B cell (primary cell): ENCODE data around the gene MAB21L2. TPM values are rescaled to one million over a fixed set of nuclear protein-coding genes. Genes with fewer than 3 reads are reported as not detected.

ENCODE experiments used
- ATAC-seq: fragments of 200-7000 bp; cut with Tn5 transposase; one replicate; pipeline ENCODE4 v1.10.0; 2021; ENCODE audit warnings: low read depth, mild to moderate bottlenecking, moderate number of reproducible peaks, moderate library complexity
- CTCF ChIA-PET: fragments of 350-600 bp; sonication (Branson Sonifier 250); formaldehyde crosslinking; loops from one replicate; lab custom pipeline; 2021; ENCODE audit warnings: antibody characterized with exemption, inconsistent platforms; lab: Charles Lee
- POLR2A ChIA-PET: fragments of 350-600 bp; sonication (Branson Sonifier 250); formaldehyde crosslinking; loops from one replicate; lab custom pipeline; 2021; ENCODE audit warnings: antibody characterized with exemption; lab: Charles Lee
- DNase-seq: peaks from one replicate; pipeline ENCODE4 v3.0.0; 2013
- H2AFZ ChIP-seq: 2 replicates; pipeline ENCODE4 v1.6.1; 2012; ENCODE audit warnings: mild to moderate bottlenecking, low read depth, low read length; ENCODE audit not compliant: insufficient read depth, poor library complexity, severe bottlenecking
- H3K27ac ChIP-seq, 2 donors: 1 replicate in 1 of 2; 2 replicates in 1 of 2; pipeline ENCODE4 v1.5.1; 2012 to 2013; ENCODE audit warnings: low read length in 2 of 2, mild to moderate bottlenecking in 2 of 2, moderate library complexity in 1 of 2
- H3K27me3 ChIP-seq, 4 experiments: fragments of 200-600 bp in 1 of 4; sonication (generic) in 1 of 4; replicated peaks in 1 of 4; 1 replicate in 2 of 4; 2 replicates in 2 of 4; pipeline versions ENCODE4 v1.6.1 to v1.7.0; 2013 to 2016; ENCODE audit warnings: low read length in 3 of 4, mild to moderate bottlenecking in 2 of 4, mixed read lengths in 1 of 4, moderate library complexity in 1 of 4; ENCODE audit not compliant: insufficient read depth in 4 of 4, control insufficient read depth in 3 of 4; ENCODE audit errors: control extremely low read depth in 1 of 4
- H3K36me3 ChIP-seq, 2 experiments: replicated peaks in 1 of 2; 1 replicate in 1 of 2; 2 replicates in 1 of 2; pipeline versions ENCODE4 v1.6.1 to v1.7.1; 2013; ENCODE audit warnings: low read length in 1 of 2; ENCODE audit not compliant: insufficient read depth in 2 of 2, control insufficient read depth in 1 of 2; ENCODE audit errors: control extremely low read depth in 1 of 2, extremely low read depth in 1 of 2
- H3K4me1 ChIP-seq, 2 donors: fragments of 200-600 bp in 1 of 2; sonication (generic) in 1 of 2; 1 replicate in 1 of 2; 2 replicates in 1 of 2; pipeline versions ENCODE4 v1.5.1 to v1.6.1; 2013 to 2017; ENCODE audit warnings: low read length in 2 of 2; ENCODE audit not compliant: control insufficient read depth in 2 of 2, insufficient read depth in 2 of 2
- H3K4me2 ChIP-seq: replicated peaks from 2 replicates; pipeline ENCODE3; 2012; ENCODE audit warnings: mild to moderate bottlenecking, low read depth, low read length; ENCODE audit not compliant: poor library complexity, severe bottlenecking
- H3K4me3 ChIP-seq, 5 experiments: fragments of 200-600 bp in 1 of 5; sonication (generic) in 1 of 5; 1 replicate in 3 of 5; 2 replicates in 2 of 5; pipeline versions ENCODE4 v1.5.1 to v1.7.0; 2011 to 2016; ENCODE audit warnings: low read length in 4 of 5, mild to moderate bottlenecking in 4 of 5, low read depth in 2 of 5, control low read depth in 1 of 5, moderate library complexity in 1 of 5; ENCODE audit not compliant: insufficient read depth in 1 of 5; ENCODE audit errors: control extremely low read depth in 1 of 5, extremely low read depth in 1 of 5
- H3K79me2 ChIP-seq: fragments of 200-600 bp; sonication (generic); one replicate; pipeline ENCODE4 v1.6.0; 2016; ENCODE audit warnings: low read length; ENCODE audit not compliant: control insufficient read depth, insufficient read depth
- H3K9ac ChIP-seq: fragments of 200-600 bp; sonication (generic); 2 replicates; pipeline ENCODE4 v1.6.1; 2017; ENCODE audit warnings: mild to moderate bottlenecking, low read length, moderate library complexity
- H3K9me3 ChIP-seq, 3 donors: one replicate each; pipeline versions ENCODE4 v1.6.1 to v1.7.1; 2013; ENCODE audit warnings: low read length in 2 of 3; ENCODE audit not compliant: control insufficient read depth in 2 of 3, insufficient read depth in 1 of 3; ENCODE audit errors: control extremely low read depth in 1 of 3
- H4K20me1 ChIP-seq: 2 replicates; pipeline ENCODE4 v1.6.0; 2012; ENCODE audit warnings: mild to moderate bottlenecking, low read length; ENCODE audit not compliant: insufficient read depth, control insufficient read depth, poor library complexity, severe bottlenecking
- H3K27ac Mint-ChIP-seq: one replicate; pipeline ENCODE4 v1.8.0; 2021; ENCODE audit warnings: mixed read lengths
- H3K27me3 Mint-ChIP-seq: one replicate; pipeline ENCODE4 v1.8.0; 2021; ENCODE audit warnings: mixed read lengths
- H3K4me1 Mint-ChIP-seq: one replicate; pipeline ENCODE4 v1.8.0; 2021; ENCODE audit warnings: mixed read lengths
- H3K4me3 Mint-ChIP-seq: one replicate; pipeline ENCODE4 v1.8.0; 2021; ENCODE audit warnings: mixed read lengths
- H3K9me3 Mint-ChIP-seq: one replicate; pipeline ENCODE4 v1.8.0; 2022; ENCODE audit warnings: mixed read lengths; ENCODE audit not compliant: insufficient read depth
- CTCF ChIP-seq: fragments of 200-600 bp; IDR thresholded peaks from one replicate; pipeline ENCODE4 v1.8.0; 2022; ENCODE audit warnings: antibody characterized with exemption, mild to moderate bottlenecking
- EZH2 ChIP-seq: IDR thresholded peaks from 2 replicates; pipeline ENCODE4 v1.6.1; 2012; ENCODE audit warnings: borderline replicate concordance, low read depth, mild to moderate bottlenecking, moderate library complexity, low read length; ENCODE audit not compliant: insufficient read depth, poor library complexity, severe bottlenecking
- WGBS: methylation state at CpG from one replicate; pipeline ENCODE4 v1.1.5; 2013; ENCODE audit warnings: missing lambda C conversion rate; ENCODE audit not compliant: insufficient coverage; 5-methylcytosine and 5-hydroxymethylcytosine counted together
- intact Hi-C: fragments of 100-400 bp; cut with micrococcal nuclease; formaldehyde crosslinking; loops from one replicate; pipeline ENCODE4 v1.10.0; 2022
- polyA plus RNA-seq: library from polyadenylated mRNA; depleted of rRNA; stranded (reverse); fragments of >200 nt; gene quantifications from 2 replicates; pipeline ENCODE4 v1.2.3, GENCODE V29; 2012
- total RNA-seq, 2 donors: library from RNA; stranded (reverse); fragments of 120-200 nt in 1 of 2; gene quantifications; 1 replicate in 1 of 2; 2 replicates in 1 of 2; pipeline versions ENCODE4 v1.2.3 to v1.2.4, GENCODE V29; 2013 to 2022

MAB21L2 gene
- total and polyA plus RNA-seq, 2 donors (not counting 1 experiment from before 2014, with no cell fraction given), result not detected

- no peak overlapping the region for H3K9ac ChIP-seq
- Mint-ChIP-seq H3K27me3 (no peaks in the 10 kb centered on the region), H3K4me1 (no peaks in the 10 kb centered on the region), H3K9me3 (no peaks in the 10 kb centered on the region), H3K4me3 (no peak overlapping the region), H3K27ac (no peak overlapping the region)
- 98% methylated on average over 66 of the region's 66 CpGs for WGBS
- ATAC-seq (no peak), DNase-seq (no peak)
- no peak overlapping the region for H3K27ac ChIP-seq
- no peaks in the 10 kb centered on the region for H3K27me3 ChIP-seq
- no peaks in the 10 kb centered on the region for H3K79me2 ChIP-seq
- CTCF ChIA-PET, result interaction anchor here (0.9 kb wide), 1 partner anchor 10 kb away, joined by 3 read pairs; no protein-coding TSS in a partner anchor
- H3K36me3 ChIP-seq, result peaks cover 2 to 44% of the 10 kb centered on the region in 2 experiments
- intact Hi-C loops, result no loop called here
- H3K4me1 ChIP-seq, result no peaks in the 10 kb centered on the region
- TF ChIP-seq EZH2 (no peak), CTCF (no peak)
- POLR2A ChIA-PET, result no interaction called here
- no peak overlapping the region for H3K4me2 ChIP-seq
- peaks cover 0 to 26% (median 0%) of the 10 kb centered on the region in 3 donors for H3K9me3 ChIP-seq
- no peak overlapping the region for H2AFZ ChIP-seq
- no peaks in the 10 kb centered on the region for H4K20me1 ChIP-seq
- H3K4me3 ChIP-seq, result no peak overlapping the region
Observed at GRCh38 chr4:150583287-150584110, 1.5 kb downstream of the MAB21L2 start.
